CD4-positive, alpha-beta T cell (primary cell): ENCODE measurements around the gene KCNAB1. TPM values are rescaled to one million over a fixed set of nuclear protein-coding genes. Genes with fewer than 3 reads are reported as not detected.

ENCODE experiments used
- ATAC-seq: fragments of 200-7000 bp; cut with Tn5 transposase; one replicate; pipeline ENCODE4 v1.10.0; 2022; ENCODE audit warnings: mild to moderate bottlenecking; ENCODE audit not compliant: poor library complexity
- CTCF ChIA-PET: fragments of 350-600 bp; sonication (Branson Sonifier 250); formaldehyde crosslinking; loops from one replicate; lab custom pipeline; 2021; ENCODE audit warnings: antibody characterized with exemption, inconsistent platforms; lab: Charles Lee
- POLR2A ChIA-PET: fragments of 350-600 bp; sonication (Branson Sonifier 250); formaldehyde crosslinking; loops from one replicate; lab custom pipeline; 2021; ENCODE audit warnings: antibody characterized with exemption, inconsistent platforms; lab: Charles Lee
- DNase-seq, 14 experiments: peaks; one replicate each; pipeline ENCODE4 v3.0.0-alpha.2; 2013 to 2020; ENCODE audit warnings: mixed read lengths in 2 of 14
- H3K27ac ChIP-seq, 2 donors: one replicate each; pipeline versions ENCODE4 v1.5.1 to v1.7.0; 2013; ENCODE audit warnings: low read length in 2 of 2, low read depth in 1 of 2, mild to moderate bottlenecking in 1 of 2
- H3K27me3 ChIP-seq, 2 experiments: 1 replicate in 1 of 2; 2 replicates in 1 of 2; pipeline versions ENCODE4 v1.6.1 to v1.7.0; 2013; ENCODE audit warnings: low read length in 2 of 2, control low read depth in 1 of 2, mild to moderate bottlenecking in 1 of 2, moderate library complexity in 1 of 2; ENCODE audit not compliant: insufficient read depth in 2 of 2, control insufficient read depth in 1 of 2
- H3K36me3 ChIP-seq: one replicate; pipeline ENCODE4 v1.6.1; 2013; ENCODE audit warnings: low read length, control low read depth; ENCODE audit not compliant: insufficient read depth
- H3K4me1 ChIP-seq: one replicate; pipeline ENCODE4 v1.6.1; 2013; ENCODE audit warnings: low read length, control low read depth; ENCODE audit not compliant: insufficient read depth
- H3K4me3 ChIP-seq: one replicate; pipeline ENCODE4 v1.5.1; 2013; ENCODE audit warnings: mild to moderate bottlenecking, low read length, moderate library complexity
- H3K9me3 ChIP-seq, 2 experiments: 1 replicate in 1 of 2; 2 replicates in 1 of 2; pipeline versions ENCODE4 v1.6.1 to v1.7.0; 2013; ENCODE audit warnings: low read length in 2 of 2, mild to moderate bottlenecking in 2 of 2, control low read depth in 1 of 2, moderate library complexity in 1 of 2; ENCODE audit not compliant: control insufficient read depth in 1 of 2, insufficient read depth in 1 of 2
- H3K27ac Mint-ChIP-seq: one replicate; pipeline ENCODE4 v1.8.0; 2020; ENCODE audit warnings: mixed read lengths
- H3K27me3 Mint-ChIP-seq: one replicate; pipeline ENCODE4 v1.8.0; 2021; ENCODE audit warnings: mixed read lengths
- H3K36me3 Mint-ChIP-seq: one replicate; pipeline ENCODE4 v1.8.0; 2021; ENCODE audit warnings: low read depth, mixed read lengths
- H3K4me1 Mint-ChIP-seq: one replicate; pipeline ENCODE4 v1.8.0; 2021; ENCODE audit warnings: low read depth, mixed read lengths
- H3K4me3 Mint-ChIP-seq: one replicate; pipeline ENCODE4 v1.8.0; 2020; ENCODE audit warnings: mild to moderate bottlenecking, mixed read lengths
- H3K9me3 Mint-ChIP-seq: one replicate; pipeline ENCODE4 v1.8.0; 2020; ENCODE audit warnings: mixed read lengths
- CTCF ChIP-seq: fragments of 200-600 bp; IDR thresholded peaks from one replicate; pipeline ENCODE4 v1.8.0; 2022; ENCODE audit warnings: antibody characterized with exemption, mild to moderate bottlenecking
- intact Hi-C, 2 experiments: fragments of 100-400 bp; cut with DNase I in 1 of 2; cut with micrococcal nuclease in 1 of 2; formaldehyde crosslinking; loops; one replicate each; pipeline versions ENCODE4 v1.15.1 to v1.9.0; 2023 to 2025; cut with DNase I, micrococcal nuclease
- total RNA-seq, 174 experiments: library from RNA in 2 of 174; stranded (reverse) in 2 of 174; gene quantifications; one replicate each; pipeline ENCODE4 v1.2.3 and lab custom pipeline; 2021 to 2026

The KCNAB1 gene
- total RNA-seq, 2 experiments from 2014 or later: 0.14 TPM; not detected in 1

- H3K27ac ChIP-seq: no peak overlapping the region
- DNase-seq (no peak), ATAC-seq (no peak)
- no peaks in the 10 kb centered on the region for H3K4me1 Mint-ChIP-seq
- no peak for TF ChIP-seq CTCF
- H3K4me3 Mint-ChIP-seq: no peak overlapping the region
- ChIA-PET POLR2A (no interaction called here), CTCF (no interaction called here)
- no peaks in the 10 kb centered on the region for H3K4me1 ChIP-seq
- H3K36me3 ChIP-seq: no peaks in the 10 kb centered on the region
- no peak overlapping the region for H3K27ac Mint-ChIP-seq
- no peak overlapping the region for H3K4me3 ChIP-seq
- H3K27me3 Mint-ChIP-seq: peaks cover 5% of the 10 kb centered on the region
- no peaks in the 10 kb centered on the region for H3K36me3 Mint-ChIP-seq
- no peaks in the 10 kb centered on the region for H3K9me3 Mint-ChIP-seq
- no peaks in the 10 kb centered on the region for H3K27me3 ChIP-seq
- H3K9me3 ChIP-seq: no peaks in the 10 kb centered on the region
- intact Hi-C loops: no loop called here
Measured at GRCh38 chr3:156400735-156401134, 280.4 kb downstream of the KCNAB1 start.

- H3K4me3 Mint-ChIP-seq: no peak overlapping the region
- H3K9me3 Mint-ChIP-seq: no peaks in the 10 kb centered on the region
- H3K27me3 Mint-ChIP-seq: no peaks in the 10 kb centered on the region
- intact Hi-C loops: no loop called here
- no peaks in the 10 kb centered on the region for H3K27me3 ChIP-seq
- H3K36me3 ChIP-seq: no peaks in the 10 kb centered on the region
- no peaks in the 10 kb centered on the region for H3K9me3 ChIP-seq
- no peak for DNase-seq
- no peaks in the 10 kb centered on the region for H3K4me1 Mint-ChIP-seq
- H3K4me3 ChIP-seq: no peak overlapping the region
- H3K27ac Mint-ChIP-seq: no peak overlapping the region
- ChIA-PET CTCF (no interaction called here), POLR2A (no interaction called here)
- no peaks in the 10 kb centered on the region for H3K36me3 Mint-ChIP-seq
- no peak for ATAC-seq
- TF ChIP-seq CTCF: no peak
- H3K4me1 ChIP-seq: no peaks in the 10 kb centered on the region
- H3K27ac ChIP-seq: no peak overlapping the region
Measured at GRCh38 chr3:156404217-156404616, 283.8 kb downstream of the KCNAB1 start.

GRCh38 chr3:156406393-156406792 lies 286.0 kb downstream of the KCNAB1 start:
- Mint-ChIP-seq H3K4me3 (no peak overlapping the region), H3K27ac (no peak overlapping the region), H3K4me1 (no peaks in the 10 kb centered on the region), H3K36me3 (no peaks in the 10 kb centered on the region), H3K9me3 (no peaks in the 10 kb centered on the region), H3K27me3 (no peaks in the 10 kb centered on the region)
- no peaks in the 10 kb centered on the region for H3K4me1 ChIP-seq
- intact Hi-C loops: no loop called here
- ChIA-PET POLR2A (no interaction called here), CTCF (interaction anchor here (0.6 kb wide), 1 partner anchor 13 kb away, joined by 3 read pairs; no protein-coding TSS in a partner anchor)
- TF ChIP-seq CTCF: no peak
- DNase-seq: no peak
- H3K9me3 ChIP-seq: no peaks in the 10 kb centered on the region
- H3K36me3 ChIP-seq: no peaks in the 10 kb centered on the region
- no peak for ATAC-seq
- no peak overlapping the region for H3K4me3 ChIP-seq
- H3K27me3 ChIP-seq: no peaks in the 10 kb centered on the region
- H3K27ac ChIP-seq: no peak overlapping the region
